ENCODE measurements around the gene GPR146. TPM values are rescaled to one million over a fixed set of nuclear protein-coding genes. Genes with fewer than 3 reads are reported as not detected.
A peak's percentile ranks its signal among the peaks of the same experiment; 100 is the strongest.

The GPR146 gene
- polyA plus RNA-seq, 3 donors, result 0.48 to 0.92 (median 0.48) TPM

GRCh38 chr7:1052031-1052818 lies 7.9 kb downstream of the GPR146 start:
- Mint-ChIP-seq H3K27me3 (ENCODE audit: low read depth in 3 of 3) (peaks cover 47 to 67% (median 47%) of the 10 kb centered on the region in 3 donors), H3K4me1 (peaks cover 32% of the 10 kb centered on the region), H3K9me3 (peaks cover 0 to 6% (median 1%) of the 10 kb centered on the region in 7 donors), H3K4me3 (no peak overlapping the region), H3K36me3 (peaks cover 2 to 4% of the 10 kb centered on the region in 2 donors), H3K27ac (no peak overlapping the region)
- H3K4me2 ChIP-seq (replicated peaks; ENCODE audit: extremely low read depth, low read length, poor library complexity, severe bottlenecking), result no peak overlapping the region
- H4K20me1 ChIP-seq (ENCODE audit: insufficient read depth, low read length), result no peaks in the 10 kb centered on the region
- H3K9me3 ChIP-seq (replicated peaks in 1 of 2; ENCODE audit: control insufficient read depth in 1 of 2, insufficient read depth in 1 of 2, low read length in 2 of 2), result peaks cover 0 to 13% of the 10 kb centered on the region in 2 donors
- H3K27ac ChIP-seq (ENCODE audit: low read depth in 1 of 2, low read length in 2 of 2), result no peak overlapping the region
- peaks cover 19 to 26% of the 10 kb centered on the region in 2 donors for H3K4me1 ChIP-seq (ENCODE audit: control insufficient read depth in 1 of 2, insufficient read depth in 2 of 2, low read length in 2 of 2)
- H2AFZ ChIP-seq (ENCODE audit: insufficient read depth, low read depth, low read length, poor library complexity, severe bottlenecking), result no peak overlapping the region
- intact Hi-C loops (cut with micrococcal nuclease), result no loop called here
- no peaks in the 10 kb centered on the region for H3K36me3 ChIP-seq (replicated peaks in 1 of 2; ENCODE audit: control insufficient read depth in 1 of 2, insufficient read depth in 2 of 2, low read length in 2 of 2)
- WGBS (ENCODE audit: insufficient coverage), result 85% methylated on average over 20 of the region's 20 CpGs
- TF ChIP-seq, protein P1, sequence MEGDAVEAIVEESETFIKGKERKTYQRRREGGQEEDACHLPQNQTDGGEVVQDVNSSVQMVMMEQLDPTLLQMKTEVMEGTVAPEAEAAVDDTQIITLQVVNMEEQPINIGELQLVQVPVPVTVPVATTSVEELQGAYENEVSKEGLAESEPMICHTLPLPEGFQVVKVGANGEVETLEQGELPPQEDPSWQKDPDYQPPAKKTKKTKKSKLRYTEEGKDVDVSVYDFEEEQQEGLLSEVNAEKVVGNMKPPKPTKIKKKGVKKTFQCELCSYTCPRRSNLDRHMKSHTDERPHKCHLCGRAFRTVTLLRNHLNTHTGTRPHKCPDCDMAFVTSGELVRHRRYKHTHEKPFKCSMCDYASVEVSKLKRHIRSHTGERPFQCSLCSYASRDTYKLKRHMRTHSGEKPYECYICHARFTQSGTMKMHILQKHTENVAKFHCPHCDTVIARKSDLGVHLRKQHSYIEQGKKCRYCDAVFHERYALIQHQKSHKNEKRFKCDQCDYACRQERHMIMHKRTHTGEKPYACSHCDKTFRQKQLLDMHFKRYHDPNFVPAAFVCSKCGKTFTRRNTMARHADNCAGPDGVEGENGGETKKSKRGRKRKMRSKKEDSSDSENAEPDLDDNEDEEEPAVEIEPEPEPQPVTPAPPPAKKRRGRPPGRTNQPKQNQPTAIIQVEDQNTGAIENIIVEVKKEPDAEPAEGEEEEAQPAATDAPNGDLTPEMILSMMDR (IDR thresholded peaks at IDR 0.05), result no peak
- H3K27me3 ChIP-seq (ENCODE audit: control insufficient read depth in 2 of 2, insufficient read depth in 2 of 2, low read length in 2 of 2), result peaks cover 11 to 32% of the 10 kb centered on the region in 2 donors
- H3K9ac ChIP-seq (ENCODE audit: insufficient read depth, low read length, poor library complexity, severe bottlenecking), result no peak overlapping the region
- no peaks in the 10 kb centered on the region for H3K79me2 ChIP-seq (ENCODE audit: insufficient read depth, low read length)
- H3K4me3 ChIP-seq (replicated peaks in 1 of 3; ENCODE audit: low read depth in 2 of 3, low read length in 3 of 3), result no peak overlapping the region
- DNase-seq, result no peak

DNA sequence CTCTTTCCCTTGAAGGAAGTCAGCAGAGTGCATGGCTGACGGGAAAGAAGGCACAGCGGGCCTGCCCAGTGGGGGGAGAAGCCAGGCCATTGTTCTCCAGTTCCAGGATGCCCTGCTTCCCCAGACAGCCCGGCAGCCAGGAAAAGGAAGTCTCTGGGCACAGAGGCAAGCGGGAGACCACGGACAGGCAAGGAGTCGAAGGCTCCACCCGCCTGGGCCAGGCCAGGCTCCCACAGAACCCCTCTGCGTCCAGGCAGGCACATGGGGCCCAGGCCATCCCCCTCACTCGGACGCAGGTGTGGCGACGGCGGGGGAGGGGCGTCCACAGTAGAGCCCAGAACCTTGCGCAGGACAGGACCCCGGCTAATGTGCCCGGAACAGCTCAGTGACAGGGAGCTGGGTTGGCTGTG lies 8.7 kb downstream of the GPR146 start:
- no peaks in the 10 kb centered on the region for H4K20me1 ChIP-seq (ENCODE audit: insufficient read depth, low read length)
- TF ChIP-seq, protein P1 (IDR thresholded peaks at IDR 0.05), result no peak
- H3K9ac ChIP-seq (ENCODE audit: insufficient read depth, low read length, poor library complexity, severe bottlenecking), result no peak overlapping the region
- H3K4me3 Mint-ChIP-seq, result no peak overlapping the region
- H3K36me3 Mint-ChIP-seq, result peaks cover 2 to 4% of the 10 kb centered on the region in 2 donors
- no peaks in the 10 kb centered on the region for H3K79me2 ChIP-seq (ENCODE audit: insufficient read depth, low read length)
- H3K9me3 Mint-ChIP-seq, result peaks cover 0 to 8% (median 1%) of the 10 kb centered on the region in 7 donors
- no peaks in the 10 kb centered on the region for H3K36me3 ChIP-seq (replicated peaks in 1 of 2; ENCODE audit: control insufficient read depth in 1 of 2, insufficient read depth in 2 of 2, low read length in 2 of 2)
- intact Hi-C loops (cut with micrococcal nuclease), result no loop called here
- H2AFZ ChIP-seq (ENCODE audit: insufficient read depth, low read depth, low read length, poor library complexity, severe bottlenecking), result no peak overlapping the region
- H3K4me1 Mint-ChIP-seq, result peaks cover 32% of the 10 kb centered on the region
- H3K9me3 ChIP-seq (replicated peaks in 1 of 2; ENCODE audit: control insufficient read depth in 1 of 2, insufficient read depth in 1 of 2, low read length in 2 of 2), result peaks cover 0 to 13% of the 10 kb centered on the region in 2 donors
- H3K27me3 ChIP-seq (ENCODE audit: control insufficient read depth in 2 of 2, insufficient read depth in 2 of 2, low read length in 2 of 2), result peaks cover 11 to 32% of the 10 kb centered on the region in 2 donors
- no peak for DNase-seq
- H3K27me3 Mint-ChIP-seq (ENCODE audit: low read depth in 3 of 3), result peaks cover 44 to 70% (median 46%) of the 10 kb centered on the region in 3 donors
- H3K4me2 ChIP-seq (replicated peaks; ENCODE audit: extremely low read depth, low read length, poor library complexity, severe bottlenecking), result no peak overlapping the region
- 45% methylated on average over 17 of the region's 17 CpGs for WGBS (ENCODE audit: insufficient coverage)
- no peak overlapping the region for H3K4me3 ChIP-seq (replicated peaks in 1 of 3; ENCODE audit: low read depth in 2 of 3, low read length in 3 of 3)
- no peak overlapping the region for H3K27ac ChIP-seq (ENCODE audit: low read depth in 1 of 2, low read length in 2 of 2)
- H3K4me1 ChIP-seq (ENCODE audit: control insufficient read depth in 1 of 2, insufficient read depth in 2 of 2, low read length in 2 of 2), result peaks cover 19 to 26% of the 10 kb centered on the region in 2 donors
- H3K27ac Mint-ChIP-seq, result peak overlapping the region in 1 of 7 donors; percentile 69

Measured in CD14-positive monocyte (primary cell).